GM18867 (cell line): Measurements from ENCODE around the gene DRC7.
A peak's percentile ranks its signal among the peaks of the same experiment; 100 is the strongest.
"Not testable (repeated sequence)": the region's sequence is repeated elsewhere in the genome, so short reads cannot be mapped to it uniquely, and the experiment has no call there.

ENCODE experiments used
- ATAC-seq: cut with Tn5 transposase; IDR thresholded peaks from one replicate; pipeline ENCODE4 v1.9.1; 2021; ENCODE audit warnings: mild to moderate bottlenecking, moderate library complexity; ENCODE audit not compliant: unreplicated experiment

The DRC7 gene

DNA sequence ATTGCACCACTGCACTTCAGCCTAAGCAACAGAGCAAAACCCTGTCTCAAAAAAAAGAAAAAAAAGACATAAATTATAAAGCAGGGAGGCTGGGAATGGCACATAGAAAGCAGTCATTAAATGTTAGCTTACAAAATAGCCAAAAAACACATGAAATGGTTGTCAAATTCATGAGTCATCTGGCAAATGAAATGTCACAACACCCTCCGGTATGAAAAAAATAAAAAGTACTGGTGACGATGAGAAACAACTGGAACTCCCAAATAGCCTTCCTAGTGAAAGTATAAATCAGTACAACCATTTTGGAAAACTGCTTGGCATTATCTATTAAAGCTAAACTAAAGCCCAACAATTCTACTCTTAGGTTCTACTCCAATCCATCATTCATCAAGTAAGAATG, 37.4 kb downstream of the DRC7 start:
- ATAC-seq: no peak

DNA sequence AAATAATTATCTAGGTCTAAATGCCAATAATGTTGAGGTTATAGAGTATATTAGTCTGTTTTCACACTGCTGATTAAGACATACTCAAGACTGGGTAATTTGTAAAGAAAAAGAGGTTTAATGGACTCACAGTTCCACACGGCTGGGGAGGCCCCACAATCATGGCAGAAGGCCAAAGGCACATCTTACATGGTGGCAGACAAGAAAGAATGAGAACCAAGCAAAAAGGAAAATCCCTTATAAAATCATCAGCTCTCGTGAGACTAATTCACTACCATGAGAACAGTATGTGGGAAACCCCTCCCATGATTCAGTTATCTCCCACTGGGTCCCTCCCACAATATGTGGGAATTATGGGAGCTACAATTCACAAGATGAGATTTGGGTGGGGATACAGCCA, 38.1 kb downstream of the DRC7 start:
- no peak for ATAC-seq

DNA sequence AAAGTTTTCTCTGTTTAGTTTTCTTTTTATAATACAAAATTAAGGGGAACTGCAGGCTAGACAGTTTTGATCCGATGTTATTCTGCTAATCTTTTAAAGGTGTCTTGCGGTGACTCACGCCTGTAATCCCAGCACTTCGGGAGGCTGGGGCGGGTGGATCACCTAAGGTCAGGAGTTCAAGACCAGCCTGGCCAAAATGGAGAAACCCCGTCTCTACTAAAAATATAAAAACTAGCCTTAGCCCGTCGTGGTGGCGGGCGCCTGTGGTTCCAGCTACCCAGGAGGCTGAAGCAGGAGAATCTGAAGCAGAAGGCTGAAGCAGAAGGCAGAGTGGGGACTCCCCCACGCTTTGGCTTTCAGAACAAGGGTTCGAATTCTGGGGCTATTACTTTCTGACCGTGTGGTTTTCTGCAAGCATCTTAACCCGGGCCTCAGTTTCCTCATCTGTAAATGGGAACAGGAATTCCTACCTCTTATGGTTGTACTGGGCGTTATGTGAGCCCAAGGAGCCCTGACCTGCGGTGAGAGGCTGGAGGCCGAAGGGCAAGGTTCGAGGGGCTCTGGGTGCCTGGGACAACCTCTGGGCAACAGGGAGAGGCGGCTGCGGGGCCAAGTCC, 39.8 kb downstream of the DRC7 start:
- ATAC-seq: no peak

DNA sequence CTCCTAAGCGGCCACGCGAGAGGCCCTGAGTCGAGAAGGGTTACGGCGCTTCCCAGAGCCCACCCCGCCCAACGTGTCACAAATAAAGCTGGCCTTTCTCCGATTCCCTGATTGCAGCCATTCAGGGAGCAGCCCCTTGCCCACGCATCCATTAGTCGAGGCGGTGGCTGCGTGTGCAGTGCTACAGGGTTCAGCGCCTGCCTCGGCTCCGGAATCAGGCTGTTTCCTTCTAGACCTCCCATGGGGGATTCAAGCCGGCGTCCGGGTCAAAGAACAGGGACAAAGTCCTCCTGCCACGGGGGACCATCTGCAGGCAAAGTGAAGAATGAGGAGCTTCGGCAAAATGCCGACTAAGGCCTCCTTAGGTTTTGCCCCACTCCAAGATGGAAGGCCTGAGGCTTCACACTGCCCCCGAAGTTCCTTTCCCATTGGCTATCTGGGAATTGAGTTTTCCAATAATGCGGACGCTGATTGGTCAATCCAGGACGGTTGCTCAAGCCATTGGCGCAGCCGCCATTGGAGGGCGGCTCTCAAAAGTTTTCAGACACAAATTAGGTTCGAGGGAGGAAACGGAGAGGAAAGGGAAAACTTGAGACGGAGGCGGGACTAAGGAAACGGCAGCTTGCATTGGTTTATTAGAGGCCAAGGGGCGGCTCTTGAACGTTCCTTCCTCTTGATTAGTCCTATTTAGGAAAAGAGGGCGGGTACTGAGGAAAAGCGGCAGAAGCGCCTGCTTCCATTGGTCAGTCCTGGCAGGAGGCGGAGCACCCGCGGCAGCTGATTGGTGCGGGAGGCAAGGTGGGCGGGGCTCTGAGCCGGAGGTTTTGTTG, 40.5 kb downstream of the DRC7 start:
- ATAC-seq: peak; percentile 87

DNA sequence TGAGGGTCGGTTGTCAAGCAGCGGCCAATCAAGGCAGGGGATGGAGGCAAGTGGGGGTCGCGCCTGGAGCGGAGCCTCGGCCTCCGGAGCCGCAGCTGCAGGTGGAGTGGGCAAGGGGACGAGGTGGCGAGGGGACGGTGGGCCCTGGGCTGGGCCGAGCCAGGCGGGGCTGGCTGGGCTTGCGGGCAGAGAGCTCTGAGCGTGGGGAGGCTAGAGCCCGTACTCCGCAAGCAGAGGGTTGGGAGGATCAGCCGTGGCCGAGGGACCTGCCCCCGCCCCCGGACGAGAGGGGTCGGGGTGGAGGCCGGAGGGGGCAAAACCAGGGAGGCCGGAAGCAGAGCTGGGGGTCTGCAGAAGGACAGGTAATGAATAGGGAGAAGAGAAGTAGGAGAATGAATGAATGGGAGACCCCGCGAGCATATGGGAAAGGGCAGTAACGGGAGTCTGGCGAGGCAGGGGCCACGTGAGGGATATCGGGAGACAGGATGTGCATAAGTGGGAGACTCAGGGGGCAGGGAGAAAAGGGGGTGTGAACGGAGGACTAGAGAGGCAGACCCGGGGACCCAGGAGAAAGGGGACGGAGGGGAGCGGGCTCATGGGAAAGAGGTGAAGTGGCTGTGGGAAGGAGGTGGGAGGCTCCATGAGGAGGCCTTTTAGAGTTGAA, 41.3 kb downstream of the DRC7 start, which contains the start of gene KATNB1:
TSS of gene KATNB1 (plus strand) at position 16 of the 664 bp plus-strand sequence. CDS start 1,474 bp downstream, outside the sequence.
- ATAC-seq: no peak

DNA sequence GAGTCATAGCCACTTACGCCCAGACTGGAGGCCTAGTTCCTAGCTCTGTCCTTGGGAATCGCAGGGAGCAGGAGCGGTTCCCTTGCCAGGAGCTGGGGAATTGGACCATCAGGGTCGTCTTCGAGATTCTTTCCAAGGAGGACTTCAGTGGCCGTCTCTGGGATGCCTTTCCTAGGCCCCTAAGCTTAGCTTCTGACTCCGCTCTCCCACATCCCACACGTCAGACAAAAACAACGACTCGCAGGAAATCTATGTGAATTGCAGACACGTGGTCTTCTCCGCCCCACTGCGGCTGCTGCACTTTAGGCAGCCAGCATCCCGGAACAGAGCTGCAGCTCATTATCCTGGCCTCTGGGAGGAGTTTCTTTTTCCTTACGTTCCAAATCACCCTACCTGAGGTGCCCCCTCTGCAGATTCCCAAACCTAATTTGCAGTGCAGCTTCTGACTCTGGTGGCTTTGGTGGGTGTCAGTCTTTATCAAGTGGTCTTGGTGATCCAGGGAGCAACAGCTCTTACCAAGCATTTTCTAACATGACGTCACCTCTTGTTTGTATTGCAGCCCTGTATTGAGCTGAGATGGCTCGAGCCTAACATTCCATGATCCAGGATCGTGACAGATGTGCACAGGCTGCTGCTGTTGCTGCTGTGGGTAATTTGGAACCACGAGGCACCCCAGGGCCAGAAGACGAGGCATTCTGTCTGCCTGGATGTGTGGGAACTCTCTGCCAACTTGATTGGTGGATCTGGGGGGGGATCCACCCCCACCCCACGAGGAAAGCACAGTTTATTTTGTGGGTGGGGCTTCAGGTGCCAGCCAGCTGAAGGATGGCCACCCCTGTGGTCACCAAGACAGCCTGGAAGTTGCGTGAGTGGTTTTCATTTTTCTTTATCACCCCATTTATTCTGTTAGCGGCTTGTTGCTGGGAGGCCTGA, 42.1 kb downstream of the DRC7 start:
- no peak for ATAC-seq

DNA sequence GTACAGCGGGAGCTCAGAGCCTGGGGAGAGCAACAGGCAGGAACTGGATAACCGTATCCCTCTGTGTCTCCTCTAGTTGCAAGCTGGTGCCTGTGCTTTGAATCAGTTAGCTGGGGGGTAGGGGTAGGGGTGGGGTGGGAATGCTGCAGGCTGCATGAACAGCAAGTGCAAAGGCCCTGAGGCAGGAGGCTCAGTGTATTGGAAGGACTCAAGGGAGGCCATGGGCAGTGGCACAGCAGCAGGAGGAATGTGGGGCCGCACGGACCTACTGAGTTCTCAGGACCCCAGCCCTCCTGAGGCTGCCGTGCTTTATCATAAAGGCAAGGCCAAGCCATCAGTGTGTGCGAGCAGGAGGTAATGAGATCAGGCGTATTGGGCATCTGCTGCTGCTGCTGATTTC, 44.2 kb downstream of the DRC7 start:
- ATAC-seq: no peak

DNA sequence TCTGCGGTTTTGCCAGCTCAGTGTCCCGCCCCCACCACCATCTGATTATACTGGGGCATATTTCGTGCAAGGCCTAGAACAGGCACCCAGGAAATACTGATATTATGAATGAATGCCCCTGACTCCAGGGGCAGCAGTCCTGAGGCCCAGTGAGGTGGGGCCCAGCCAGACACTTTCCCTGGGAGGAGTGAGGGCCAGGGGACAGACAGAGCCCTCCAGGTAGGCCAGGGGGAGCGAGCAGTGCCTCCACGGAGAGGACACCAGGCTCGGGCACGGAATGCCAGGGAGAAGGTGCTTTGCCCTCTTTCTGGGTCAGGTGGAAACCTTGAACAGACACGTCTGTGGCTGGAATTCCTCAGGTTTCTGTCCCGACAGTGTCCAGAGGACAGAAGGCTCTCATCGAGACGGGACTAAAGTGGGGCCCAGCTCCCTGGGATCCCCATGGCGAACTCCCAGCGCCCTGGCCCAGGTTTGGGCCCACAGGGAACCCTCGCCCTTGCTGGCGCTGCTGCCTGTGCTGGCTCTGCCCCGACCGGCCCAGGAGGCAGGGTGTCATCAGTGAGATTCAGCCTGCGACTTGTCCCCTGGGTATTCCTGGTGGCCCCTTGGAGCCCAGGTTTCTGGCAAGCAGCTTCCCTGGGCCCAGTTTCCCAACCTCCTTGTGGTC, 45.3 kb downstream of the DRC7 start:
- no peak for ATAC-seq

DNA sequence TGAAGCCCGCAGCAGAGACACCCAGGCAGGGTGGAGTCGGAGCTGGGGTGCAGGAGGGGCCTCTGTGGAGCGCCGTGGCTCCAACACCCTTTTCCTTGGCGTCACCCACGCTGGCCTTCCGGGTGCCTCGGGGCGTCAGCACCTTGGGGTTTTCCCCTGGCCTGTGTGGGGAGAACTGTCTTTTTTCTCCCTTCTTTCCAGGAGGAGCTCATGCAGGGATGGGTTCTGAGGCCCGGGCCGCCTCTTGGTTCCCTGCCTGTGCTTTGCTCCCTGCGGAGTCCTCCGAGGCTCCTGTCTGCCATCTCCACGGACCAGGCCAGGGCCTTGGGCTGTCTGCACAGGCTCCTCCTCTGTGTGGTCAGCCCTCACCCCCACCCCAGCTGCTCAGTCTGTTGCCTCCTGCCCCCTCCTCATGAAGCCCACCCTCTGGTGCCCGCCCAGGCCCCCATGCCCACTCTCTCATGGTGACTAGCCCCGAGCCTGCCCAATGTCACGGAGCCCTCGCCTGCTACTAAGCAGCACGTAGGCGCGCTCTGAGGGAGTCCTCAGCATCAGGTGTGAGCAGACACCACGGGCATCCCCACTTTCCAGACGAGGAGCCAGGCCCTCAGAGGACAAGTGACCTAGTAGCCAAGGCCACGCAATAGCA, 45.9 kb downstream of the DRC7 start:
- ATAC-seq: no peak

DNA sequence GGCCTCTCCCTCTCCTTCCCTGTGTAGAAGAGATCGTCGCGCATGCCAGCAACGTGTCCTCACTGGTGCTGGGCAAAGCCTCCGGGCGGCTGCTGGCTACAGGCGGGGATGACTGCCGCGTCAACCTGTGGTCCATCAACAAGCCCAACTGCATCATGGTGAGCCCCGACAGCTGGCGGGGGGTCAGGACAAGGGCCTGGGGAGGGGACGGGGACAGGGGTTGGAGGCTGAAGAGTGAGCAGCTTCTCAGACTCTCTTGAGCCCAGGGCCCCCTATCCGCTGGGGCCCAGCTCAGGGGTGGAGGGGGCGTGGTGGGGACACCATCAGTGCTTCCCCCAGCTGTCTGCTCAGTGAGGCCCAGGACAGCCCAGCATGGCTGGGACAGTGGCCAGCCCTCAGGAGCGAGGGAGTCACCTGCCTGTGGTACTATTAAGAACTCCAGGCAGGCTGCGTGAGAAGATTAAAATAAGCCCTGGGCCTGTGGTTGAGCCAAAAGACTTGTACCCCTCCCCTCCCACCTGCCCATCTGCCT, 47.1 kb downstream of the DRC7 start:
- ATAC-seq: no peak

DNA sequence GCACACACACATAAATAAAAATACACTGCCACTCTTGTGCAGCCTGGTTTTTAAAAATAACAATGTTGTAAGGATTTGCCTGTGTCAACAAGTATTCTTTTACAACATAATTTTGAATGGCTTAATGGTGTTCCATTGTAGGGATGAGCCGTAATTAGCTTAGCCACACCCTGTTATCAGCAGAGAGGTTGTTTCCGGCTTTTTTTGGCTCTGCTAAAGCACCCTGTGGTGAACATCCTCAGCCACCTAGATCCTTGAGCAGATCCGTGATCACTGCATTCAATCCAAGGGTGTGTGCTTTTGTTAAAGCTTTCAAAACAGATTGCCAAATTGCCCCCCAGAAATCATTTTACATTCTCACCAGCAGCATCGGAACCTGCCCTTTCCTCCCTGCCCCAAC, 47.9 kb downstream of the DRC7 start:
- no peak for ATAC-seq

DNA sequence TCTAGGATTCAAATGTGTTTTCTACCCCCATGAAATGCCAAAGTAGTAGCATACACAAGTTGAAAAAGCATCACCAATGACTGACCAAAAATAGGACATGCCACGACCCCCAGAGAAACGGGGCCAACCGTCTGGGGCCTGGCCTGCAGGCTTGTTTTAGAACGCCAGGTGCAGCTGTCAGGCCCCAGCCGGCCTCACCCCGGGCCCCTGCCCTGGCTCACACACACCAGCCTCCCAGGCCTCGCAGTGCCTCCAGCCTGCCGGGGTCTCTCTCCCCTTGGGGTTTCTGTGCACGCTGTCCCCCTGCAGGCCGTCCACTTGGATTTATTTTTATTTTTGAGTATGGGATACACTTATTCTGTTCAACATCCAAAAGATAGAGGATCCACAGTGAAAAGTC, 48.9 kb downstream of the DRC7 start:
- ATAC-seq: no peak

DNA sequence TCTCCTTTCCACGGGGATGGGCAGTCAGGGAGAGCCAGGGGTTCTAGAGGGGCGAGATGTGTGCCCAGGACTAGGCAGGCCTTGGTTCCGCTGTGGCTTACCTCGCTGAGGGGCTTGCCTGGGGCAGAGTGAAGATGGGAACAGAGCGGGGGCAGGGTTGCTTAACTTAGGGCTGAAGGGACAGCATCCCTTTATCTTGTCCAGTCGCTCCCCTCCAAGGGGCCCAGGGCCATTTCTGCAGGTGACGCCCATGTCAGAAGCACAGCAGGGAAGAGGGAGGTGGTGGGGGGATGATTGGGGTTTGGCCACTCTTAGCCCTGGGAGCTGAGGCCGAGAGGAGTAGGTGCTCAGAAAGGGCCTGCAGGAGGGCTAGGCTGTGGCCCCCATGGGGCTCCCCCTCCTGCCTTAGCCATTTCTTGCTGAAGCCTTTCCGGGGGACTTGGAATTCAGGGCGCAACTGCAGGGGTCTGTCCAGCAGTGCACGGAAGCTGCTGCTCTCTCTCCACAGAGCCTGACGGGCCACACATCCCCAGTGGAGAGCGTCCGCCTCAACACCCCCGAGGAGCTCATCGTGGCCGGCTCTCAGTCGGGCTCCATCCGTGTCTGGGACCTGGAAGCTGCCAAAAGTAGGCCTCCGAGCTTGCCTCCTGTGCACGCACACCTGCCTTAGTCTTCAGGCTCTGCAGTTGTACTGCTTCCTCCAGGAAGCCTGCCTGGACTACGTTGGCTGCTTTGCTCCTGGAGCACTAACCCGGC, 49.5 kb downstream of the DRC7 start:
- no peak for ATAC-seq

DNA sequence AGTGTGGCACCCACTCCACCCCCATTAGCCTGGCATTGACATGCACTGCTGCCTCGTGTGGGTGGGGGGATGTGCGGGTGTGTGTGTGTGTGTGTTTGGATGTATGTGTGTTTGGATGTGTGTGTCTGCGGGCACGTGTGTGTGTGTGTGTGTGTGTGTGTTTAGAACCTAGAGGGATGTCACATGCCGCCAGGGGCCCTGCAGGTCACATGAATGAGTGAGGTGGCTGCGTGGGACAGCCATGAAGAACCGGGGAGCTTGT, 50.0 kb downstream of the DRC7 start:
- ATAC-seq: no peak

DNA sequence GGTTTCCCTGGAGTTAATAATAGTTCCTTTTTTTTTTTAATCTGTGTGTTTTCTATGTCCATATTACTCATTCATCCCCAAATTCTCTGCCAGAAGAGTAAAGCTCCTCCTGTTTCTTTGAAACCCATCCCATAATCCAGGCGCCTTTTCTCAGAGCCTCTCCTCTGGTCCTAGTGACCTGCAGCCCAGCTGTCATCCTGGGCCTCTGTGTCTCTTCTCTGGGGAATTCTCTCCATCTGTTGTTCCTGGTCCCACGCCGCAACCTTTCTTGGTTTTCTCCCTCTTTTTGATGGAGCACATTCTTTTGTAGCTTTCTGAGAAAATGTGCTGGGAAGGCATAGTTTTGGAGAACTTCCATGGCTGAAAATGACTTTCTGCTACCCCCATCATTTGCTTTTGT, 51.2 kb downstream of the DRC7 start:
- ATAC-seq: no peak

DNA sequence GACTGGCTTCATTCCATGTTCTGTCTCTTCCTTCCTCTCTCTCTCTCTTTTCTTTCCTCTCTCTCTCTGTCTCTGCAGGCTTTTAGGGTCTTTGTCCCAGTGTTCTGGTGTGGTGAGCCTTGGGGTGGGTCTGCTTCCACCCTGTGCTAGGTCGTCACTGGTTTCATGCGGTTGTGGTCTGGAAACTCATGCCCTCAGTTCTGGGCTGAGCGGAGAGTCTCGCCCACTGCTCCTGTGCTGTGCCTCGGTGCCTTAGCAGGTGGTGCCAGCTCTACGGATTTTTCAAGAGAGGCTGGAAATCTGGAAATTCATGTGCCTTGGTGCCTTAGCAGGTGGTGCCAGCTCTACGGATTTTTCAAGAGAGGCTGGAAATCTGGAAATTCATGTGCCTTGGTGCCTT, 51.7 kb downstream of the DRC7 start:
- not testable (repeated sequence) for ATAC-seq

DNA sequence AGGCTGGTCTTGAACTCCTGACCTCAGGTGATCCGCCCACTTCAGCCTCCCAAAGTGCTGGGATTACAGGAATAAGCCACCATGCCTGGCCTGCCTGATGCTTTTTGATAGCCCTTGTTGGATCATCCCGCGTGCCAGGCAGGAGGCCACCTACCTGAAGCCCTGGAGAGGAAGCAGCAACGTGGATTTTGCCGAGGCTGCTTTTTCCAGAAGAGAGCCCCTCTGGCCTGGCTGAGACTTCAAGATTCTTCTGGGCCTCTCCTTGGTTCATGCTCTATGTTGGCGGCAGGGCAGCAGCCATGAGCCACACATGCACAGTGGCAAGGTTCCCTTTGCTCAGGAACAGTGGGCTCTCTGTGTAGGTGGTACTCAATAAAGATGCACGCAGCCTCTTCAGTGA, 52.5 kb downstream of the DRC7 start:
- ATAC-seq: no peak

DNA sequence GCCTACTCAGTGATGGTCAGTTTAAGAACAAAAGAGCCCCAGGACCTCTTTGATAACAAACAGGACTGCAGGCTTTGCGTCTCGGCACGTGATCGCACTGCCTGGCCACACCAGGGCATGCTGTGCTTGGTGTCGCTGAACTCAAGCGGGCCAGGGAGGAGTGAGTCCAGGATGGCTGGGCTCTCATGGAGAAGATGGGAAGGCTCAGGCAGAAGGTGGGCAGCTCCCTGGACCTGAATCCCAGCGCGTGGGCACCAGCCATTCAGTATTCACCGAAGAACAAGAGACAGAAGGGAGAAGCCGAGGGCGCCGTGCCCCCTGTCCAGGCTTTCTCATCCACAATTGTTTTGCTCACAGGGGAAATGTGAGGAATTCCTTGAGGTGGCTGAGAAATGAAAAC, 52.9 kb downstream of the DRC7 start:
- no peak for ATAC-seq

DNA sequence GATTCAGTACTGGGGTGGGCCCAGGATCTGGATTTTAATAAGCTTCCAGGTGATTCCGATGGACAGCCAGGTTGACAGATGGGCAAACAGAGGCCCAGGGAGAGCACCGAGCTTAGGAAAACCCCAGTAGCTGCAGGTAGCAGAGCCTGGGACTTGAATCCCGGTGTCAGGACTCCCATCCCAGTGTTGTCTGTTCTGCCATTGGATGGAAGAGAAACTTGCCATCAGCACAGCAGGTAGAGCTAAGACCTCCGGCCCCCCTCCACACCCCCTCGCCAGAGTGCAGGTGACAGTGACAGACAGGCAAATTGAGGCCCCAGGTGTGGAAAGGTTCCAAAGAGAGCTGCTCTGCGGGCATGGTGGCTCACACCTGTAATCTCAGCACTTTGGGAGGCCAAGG, 53.4 kb downstream of the DRC7 start:
- no peak for ATAC-seq
